ENCODE data around the gene GPC1. TPM values are rescaled to one million over a fixed set of nuclear protein-coding genes. Genes with fewer than 3 reads are reported as not detected.

GPC1 gene
- total and polyA plus RNA-seq, 4 donors: 23.2 to 62.5 (median 26.5) TPM

GRCh38 chr2:240427729-240428128, 7.7 kb upstream of the GPC1 start:
- WGBS, 2 donors: 77 to 79% methylated on average over 6 of the region's 6 CpGs

GRCh38 chr2:240428245-240428644, 7.2 kb upstream of the GPC1 start:
- no peak overlapping the region for H3K27ac ChIP-seq (ENCODE audit: low read depth in 1 of 2, low read length in 1 of 2)
- no peak for ATAC-seq (ENCODE audit: insufficient read depth, low FRiP score)
- H3K4me1 ChIP-seq (ENCODE audit: control insufficient read depth in 5 of 5, insufficient read depth in 5 of 5, low read length in 5 of 5): no peaks in the 10 kb centered on the region
- 84 to 93% methylated on average over 5 of the region's 5 CpGs for WGBS, 2 donors
- H3K27me3 ChIP-seq (ENCODE audit: control insufficient read depth in 3 of 3, insufficient read depth in 3 of 3, low read length in 2 of 3): peaks cover 0 to 3% (median 0%) of the 10 kb centered on the region in 3 donors
- no peak for DNase-seq
- H3K9ac ChIP-seq (ENCODE audit: insufficient read depth in 1 of 2, low read length in 2 of 2): no peak overlapping the region
- TF ChIP-seq, protein P1, sequence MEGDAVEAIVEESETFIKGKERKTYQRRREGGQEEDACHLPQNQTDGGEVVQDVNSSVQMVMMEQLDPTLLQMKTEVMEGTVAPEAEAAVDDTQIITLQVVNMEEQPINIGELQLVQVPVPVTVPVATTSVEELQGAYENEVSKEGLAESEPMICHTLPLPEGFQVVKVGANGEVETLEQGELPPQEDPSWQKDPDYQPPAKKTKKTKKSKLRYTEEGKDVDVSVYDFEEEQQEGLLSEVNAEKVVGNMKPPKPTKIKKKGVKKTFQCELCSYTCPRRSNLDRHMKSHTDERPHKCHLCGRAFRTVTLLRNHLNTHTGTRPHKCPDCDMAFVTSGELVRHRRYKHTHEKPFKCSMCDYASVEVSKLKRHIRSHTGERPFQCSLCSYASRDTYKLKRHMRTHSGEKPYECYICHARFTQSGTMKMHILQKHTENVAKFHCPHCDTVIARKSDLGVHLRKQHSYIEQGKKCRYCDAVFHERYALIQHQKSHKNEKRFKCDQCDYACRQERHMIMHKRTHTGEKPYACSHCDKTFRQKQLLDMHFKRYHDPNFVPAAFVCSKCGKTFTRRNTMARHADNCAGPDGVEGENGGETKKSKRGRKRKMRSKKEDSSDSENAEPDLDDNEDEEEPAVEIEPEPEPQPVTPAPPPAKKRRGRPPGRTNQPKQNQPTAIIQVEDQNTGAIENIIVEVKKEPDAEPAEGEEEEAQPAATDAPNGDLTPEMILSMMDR (IDR thresholded peaks at IDR 0.05; ENCODE audit: control extremely low read depth, extremely low read depth): no peak
- H3K4me3 ChIP-seq: no peak overlapping the region
- peaks cover 0 to 7% (median 0%) of the 10 kb centered on the region in 4 donors for H3K9me3 ChIP-seq (ENCODE audit: control insufficient read depth in 4 of 4, insufficient read depth in 3 of 4, low read length in 3 of 4)
- no peaks in the 10 kb centered on the region for H3K36me3 ChIP-seq (ENCODE audit: control insufficient read depth in 4 of 4, insufficient read depth in 4 of 4, low read length in 4 of 4)

More at GRCh38 chr2:240427729-240428128, 7.7 kb upstream of the GPC1 start:
- Histone ChIP-seq H3K27ac (ENCODE audit: low read depth in 1 of 2, low read length in 1 of 2) (no peak overlapping the region), H3K36me3 (ENCODE audit: control insufficient read depth in 4 of 4, insufficient read depth in 4 of 4, low read length in 4 of 4) (no peaks in the 10 kb centered on the region), H3K4me3 (no peak overlapping the region), H3K9ac (ENCODE audit: insufficient read depth in 1 of 2, low read length in 2 of 2) (no peak overlapping the region), H3K27me3 (ENCODE audit: control insufficient read depth in 3 of 3, insufficient read depth in 3 of 3, low read length in 2 of 3) (peaks cover 0 to 3% (median 0%) of the 10 kb centered on the region in 3 donors), H3K4me1 (ENCODE audit: control insufficient read depth in 5 of 5, insufficient read depth in 5 of 5, low read length in 5 of 5) (no peaks in the 10 kb centered on the region), H3K9me3 (ENCODE audit: control insufficient read depth in 4 of 4, insufficient read depth in 3 of 4, low read length in 3 of 4) (peaks cover 0 to 7% (median 0%) of the 10 kb centered on the region in 4 donors)
- TF ChIP-seq, protein P1 (IDR thresholded peaks at IDR 0.05; ENCODE audit: control extremely low read depth, extremely low read depth): no peak
- DNase-seq (no peak), ATAC-seq (ENCODE audit: insufficient read depth, low FRiP score) (no peak)

DNA sequence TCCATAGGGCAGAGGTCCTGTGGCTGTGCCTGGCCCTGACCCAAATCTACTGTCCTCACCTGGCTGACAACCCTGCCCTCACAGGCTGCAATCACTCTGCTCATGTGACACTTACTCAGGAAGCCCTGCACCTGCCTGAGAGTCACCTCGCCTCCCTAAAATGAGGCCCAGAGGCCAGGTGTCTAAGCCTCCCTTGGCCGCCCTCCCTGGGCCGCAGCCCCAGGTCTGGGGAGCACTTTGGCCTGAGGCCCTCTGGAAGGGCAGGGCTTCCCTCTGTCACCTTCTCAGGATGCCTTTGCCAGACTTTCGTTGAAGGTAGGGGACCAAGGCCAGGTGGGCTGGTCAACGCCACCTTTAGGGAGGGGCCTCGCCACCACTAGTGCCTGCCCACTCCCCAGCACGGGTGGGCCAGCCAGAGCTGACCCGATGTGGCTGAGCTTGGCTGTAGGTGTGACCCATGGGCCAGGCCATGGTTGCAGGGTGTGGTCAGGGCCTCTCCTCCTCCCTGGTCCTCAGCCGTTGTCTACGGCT, 6.1 kb upstream of the GPC1 start:
- peak in 1 of 3 donors; percentile 8 for DNase-seq
- Histone ChIP-seq H3K27ac (ENCODE audit: low read depth in 1 of 2, low read length in 1 of 2) (no peak overlapping the region), H3K4me1 (ENCODE audit: control insufficient read depth in 5 of 5, insufficient read depth in 5 of 5, low read length in 5 of 5) (peaks cover 0 to 2% (median 0%) of the 10 kb centered on the region in 5 donors), H3K36me3 (ENCODE audit: control insufficient read depth in 4 of 4, insufficient read depth in 4 of 4, low read length in 4 of 4) (no peaks in the 10 kb centered on the region), H3K9ac (ENCODE audit: insufficient read depth in 1 of 2, low read length in 2 of 2) (no peak overlapping the region), H3K27me3 (ENCODE audit: control insufficient read depth in 3 of 3, insufficient read depth in 3 of 3, low read length in 2 of 3) (peaks cover 0 to 3% (median 0%) of the 10 kb centered on the region in 3 donors), H3K4me3 (no peak overlapping the region), H3K9me3 (ENCODE audit: control insufficient read depth in 4 of 4, insufficient read depth in 3 of 4, low read length in 3 of 4) (peaks cover 0 to 7% (median 0%) of the 10 kb centered on the region in 4 donors)
- no peak for ATAC-seq (ENCODE audit: insufficient read depth, low FRiP score)
- TF ChIP-seq, protein P1 (IDR thresholded peaks at IDR 0.05; ENCODE audit: control extremely low read depth, extremely low read depth): no peak
- WGBS, 2 donors: 79 to 91% methylated on average over 10 of the region's 10 CpGs

All from lung (tissue), 12 donors.